Endothelial cell of umbilical vein (primary cell): ENCODE results near the gene CRELD1. TPM values are rescaled to one million over a fixed set of nuclear protein-coding genes. Genes with fewer than 3 reads are reported as not detected.
"Not testable (repeated sequence)": the region's sequence is repeated elsewhere in the genome, so short reads cannot be mapped to it uniquely, and the experiment has no call there.

Experiments
- BruUV-seq: library from RNA; stranded (reverse); fragments of 400-500 nt; replicated peaks from 2 replicates; lab custom pipeline; 2021; lab: Mats Ljungman, UMichigan
- CTCF ChIA-PET: fragments of 300-600, 350-600 bp; sonication (Branson Sonifier 250); formaldehyde crosslinking; loops from one replicate; lab custom pipeline; 2021; ENCODE audit warnings: antibody characterized with exemption, inconsistent platforms; lab: Charles Lee
- POLR2A ChIA-PET: fragments of 300-600, 350-600 bp; sonication (Branson Sonifier 250); formaldehyde crosslinking; loops from one replicate; lab custom pipeline; 2021; ENCODE audit warnings: antibody characterized with exemption, inconsistent platforms; lab: Charles Lee
- DNase-seq: peaks from one replicate; pipeline ENCODE4 v3.0.0-alpha.2; 2011; ENCODE audit warnings: low read depth, low spot score
- FAIRE-seq: peaks from 2 replicates; lab custom pipeline; 2011; peaks lifted over from hg19 to GRCh38; lab: Jason Lieb, UNC
- H2AFZ ChIP-seq: 2 replicates; pipeline ENCODE4 v1.6.0; 2012; ENCODE audit warnings: low read depth, low read length, control low read depth, inconsistent platforms
- H3K27ac ChIP-seq: 2 replicates; pipeline ENCODE4 v1.5.1; 2011; ENCODE audit warnings: low read depth, mild to moderate bottlenecking, control low read depth, low read length, moderate library complexity; ENCODE audit not compliant: insufficient read depth
- H3K27me3 ChIP-seq, 2 experiments: 2 replicates each; pipeline versions ENCODE4 v1.6.0 to v1.6.1; 2011; ENCODE audit warnings: low read length in 2 of 2, mixed read lengths in 1 of 2; ENCODE audit not compliant: control insufficient read depth in 2 of 2, insufficient read depth in 2 of 2
- H3K36me3 ChIP-seq, 2 experiments: 2 replicates in 1 of 2; 3 replicates in 1 of 2; pipeline ENCODE4 v1.5.1; 2011; ENCODE audit warnings: low read length in 2 of 2, mild to moderate bottlenecking in 1 of 2, moderate library complexity in 1 of 2; ENCODE audit not compliant: control insufficient read depth in 2 of 2, insufficient read depth in 2 of 2; ENCODE audit errors: extremely low read depth in 1 of 2
- H3K4me1 ChIP-seq: 3 replicates; pipeline ENCODE4 v1.5.1; 2011; ENCODE audit warnings: mild to moderate bottlenecking, low read length; ENCODE audit not compliant: control insufficient read depth, insufficient read depth; ENCODE audit errors: extremely low read depth
- H3K4me2 ChIP-seq: 2 replicates; pipeline ENCODE4 v1.6.1; 2011; ENCODE audit warnings: low read length, control low read depth, mixed read lengths; ENCODE audit not compliant: insufficient read depth
- H3K4me3 ChIP-seq, 3 experiments: fragments of 200-600 bp in 1 of 3; sonication (generic), shearing (Covaris generic) in 1 of 3; replicated peaks in 1 of 3; 2 replicates each; pipeline ENCODE4 v1.5.1; 2011 to 2016; ENCODE audit warnings: control low read depth in 3 of 3, low read length in 3 of 3, mild to moderate bottlenecking in 2 of 3, inconsistent platforms in 1 of 3, low read depth in 1 of 3, moderate library complexity in 1 of 3; ENCODE audit not compliant: insufficient read depth in 1 of 3
- H3K79me2 ChIP-seq: 2 replicates; pipeline ENCODE4 v1.6.0; 2012; ENCODE audit warnings: low read length, inconsistent platforms; ENCODE audit not compliant: control insufficient read depth, insufficient read depth
- H3K9ac ChIP-seq: replicated peaks from 2 replicates; pipeline ENCODE3; 2011; ENCODE audit warnings: low read length, control low read depth; ENCODE audit not compliant: insufficient read depth; ENCODE audit errors: extremely low read depth
- H3K9me1 ChIP-seq: replicated peaks from 3 replicates; pipeline ENCODE4 v1.6.0; 2011; ENCODE audit warnings: mild to moderate bottlenecking, low read length; ENCODE audit not compliant: control insufficient read depth, insufficient read depth; ENCODE audit errors: extremely low read depth
- H3K9me3 ChIP-seq: replicated peaks from 2 replicates; pipeline ENCODE4 v1.5.1; 2012; ENCODE audit warnings: low read length, inconsistent platforms; ENCODE audit not compliant: control insufficient read depth, insufficient read depth
- H4K20me1 ChIP-seq: replicated peaks from 2 replicates; pipeline ENCODE3; 2011; ENCODE audit warnings: mild to moderate bottlenecking, low read length; ENCODE audit not compliant: control insufficient read depth, insufficient read depth; ENCODE audit errors: extremely low read depth
- GATA2 ChIP-seq: IDR thresholded peaks from 2 replicates; pipeline ENCODE4 v1.7.0; 2011; ENCODE audit warnings: low read depth, mild to moderate bottlenecking, moderate library complexity, mixed read lengths, low read length; ENCODE audit not compliant: insufficient read length, insufficient read depth
- MYC ChIP-seq: IDR thresholded peaks from one replicate; pipeline ENCODE4 v1.6.1; 2011; ENCODE audit warnings: mild to moderate bottlenecking, low read depth, low read length
- dilution Hi-C: fragments of 300-500 bp; cut with MboI; formaldehyde crosslinking; loops from one replicate; pipeline ENCODE4 v1.15.0; 2019; ENCODE audit warnings: low sequenced_read_pairs; ENCODE audit not compliant: extremely low pct_ligation_motif_present
- intact Hi-C: fragments of 100-400 bp; cut with micrococcal nuclease; formaldehyde crosslinking; loops from one replicate; pipeline ENCODE4 v1.10.0; 2022
- polyA plus RNA-seq, 4 experiments: library from polyadenylated mRNA; depleted of rRNA in 3 of 4; stranded (reverse) in 3 of 4; unstranded in 1 of 4; fragments of >200 nt; gene quantifications; 2 replicates each; pipeline versions ENCODE4 v1.2.1 to v1.2.3, GENCODE V29; 2011 to 2012; ENCODE audit warnings: missing spikeins in 1 of 4
- total RNA-seq: library from RNA; stranded (reverse); gene quantifications from 2 replicates; pipeline ENCODE4 v1.2.3, GENCODE V29; 2021

The CRELD1 gene
- total and polyA plus RNA-seq, 2 donors (not counting 3 experiments of a cell fraction or from before 2014, with no cell fraction given) = 21.6 to 43.9 TPM

DNA sequence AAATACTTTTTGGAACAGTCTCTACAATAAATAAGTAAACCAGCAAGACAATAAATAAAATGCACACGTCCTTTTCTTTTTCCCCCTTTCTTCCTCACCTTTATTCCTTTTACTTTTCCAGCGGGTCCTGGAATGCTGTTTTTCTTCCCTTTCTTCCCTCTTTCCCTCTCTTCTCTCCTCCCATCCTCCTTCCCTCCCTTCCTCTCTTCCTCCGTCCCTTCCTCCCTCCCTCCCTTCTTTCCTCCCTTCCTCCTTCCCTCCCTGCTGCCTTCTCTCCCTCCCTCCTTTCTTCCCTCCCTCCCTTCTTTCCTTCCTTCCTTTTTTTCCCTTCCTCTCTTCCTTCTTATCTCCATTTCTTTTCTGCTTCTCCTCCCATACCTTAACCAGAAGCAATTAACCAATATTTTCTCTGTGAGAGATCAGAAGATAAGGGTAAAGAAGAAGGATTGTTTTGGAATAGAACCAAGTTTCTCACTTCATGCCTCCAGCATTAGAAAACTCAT lies 34.3 kb upstream of the CRELD1 start:
- ChIA-PET CTCF (no interaction called here), POLR2A (no interaction called here)
- Histone ChIP-seq H3K27ac (no peak overlapping the region), H3K4me3 (no peak overlapping the region), H3K79me2 (no peaks in the 10 kb centered on the region), H2AFZ (no peak overlapping the region), H3K4me2 (no peak overlapping the region), H3K4me1 (peaks cover 38% of the 10 kb centered on the region), H3K9me3 (no peaks in the 10 kb centered on the region), H3K36me3 (no peaks in the 10 kb centered on the region), H3K27me3 (no peaks in the 10 kb centered on the region), H3K9me1 (no peaks in the 10 kb centered on the region), H3K9ac (no peak overlapping the region), H4K20me1 (no peaks in the 10 kb centered on the region)
- FAIRE-seq (no peak), DNase-seq (no peak)
- BruUV-seq = no TSS peak
- intact Hi-C loops (no loop called here), dilution Hi-C loops (no loop called here)
- TF ChIP-seq GATA2 (peak; percentile 16), MYC (no peak)

DNA sequence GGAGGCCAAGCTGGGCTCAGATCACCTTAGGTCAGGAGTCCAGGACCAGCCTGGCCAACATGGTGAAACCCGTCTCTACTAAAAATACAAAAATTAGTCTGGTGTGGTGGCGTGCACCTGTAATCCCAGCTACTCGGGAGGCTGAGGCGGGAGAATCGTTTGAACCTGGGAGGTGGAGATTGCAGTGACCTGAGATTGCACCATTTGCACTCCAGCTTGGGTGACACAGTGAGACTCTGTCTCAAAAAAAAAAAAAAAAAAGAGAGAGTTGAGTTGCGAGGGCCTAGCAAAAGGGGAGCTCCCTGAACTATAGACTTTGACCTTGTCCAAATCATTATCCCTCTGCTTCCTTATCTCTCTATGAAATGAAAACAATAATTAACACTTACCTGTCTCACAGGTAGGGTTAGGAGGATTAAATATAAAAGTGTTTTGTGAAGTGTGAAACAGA lies 32.6 kb upstream of the CRELD1 start:
- H3K9ac ChIP-seq, FAIRE-seq, H3K36me3 ChIP-seq, H3K4me2 ChIP-seq, H2AFZ ChIP-seq, H3K9me1 ChIP-seq, H3K27ac ChIP-seq, dilution Hi-C loops, BruUV-seq, H4K20me1 ChIP-seq, H3K79me2 ChIP-seq, DNase-seq, POLR2A ChIA-PET, H3K27me3 ChIP-seq, H3K9me3 ChIP-seq, intact Hi-C loops, H3K4me3 ChIP-seq: not testable (repeated sequence)
- peaks cover 38% of the 10 kb centered on the region for H3K4me1 ChIP-seq
- CTCF ChIA-PET = interaction anchor here (0.6 to 1.0 kb wide), 2 partner anchors 31 to 313 kb away, joined by 3 read pairs; no protein-coding TSS in a partner anchor
